Muscle of leg (tissue), 16 donors: ENCODE data around the gene CDK5RAP3. TPM values are rescaled to one million over a fixed set of nuclear protein-coding genes. Genes with fewer than 3 reads are reported as not detected.
A peak's percentile ranks its signal among the peaks of the same experiment; 100 is the strongest.

ENCODE experiments used
- DNase-seq: peaks from one replicate; pipeline ENCODE4 v3.0.0; 2013
- H3K27ac ChIP-seq: one replicate; pipeline ENCODE4 v1.5.1; 2013; ENCODE audit warnings: mild to moderate bottlenecking, low read length, control low read depth
- H3K27me3 ChIP-seq: one replicate; pipeline ENCODE4 v1.6.1; 2013; ENCODE audit warnings: low read length; ENCODE audit not compliant: control insufficient read depth, insufficient read depth
- H3K36me3 ChIP-seq: one replicate; pipeline ENCODE4 v1.6.1; 2013; ENCODE audit warnings: low read length; ENCODE audit not compliant: control insufficient read depth, insufficient read depth
- H3K4me1 ChIP-seq: one replicate; pipeline ENCODE4 v1.6.1; 2013; ENCODE audit warnings: low read length; ENCODE audit not compliant: control insufficient read depth, insufficient read depth
- H3K4me3 ChIP-seq: one replicate; pipeline ENCODE4 v1.5.1; 2013; ENCODE audit warnings: low read length, control low read depth
- H3K9me3 ChIP-seq: replicated peaks from 2 replicates; pipeline ENCODE4 v1.6.1; 2013; ENCODE audit warnings: low read depth, low read length; ENCODE audit not compliant: control insufficient read depth
- WGBS: methylation state at CpG from one replicate; pipeline ENCODE4 v1.1.5; 2013; ENCODE audit warnings: missing lambda C conversion rate; ENCODE audit not compliant: insufficient coverage; 5-methylcytosine and 5-hydroxymethylcytosine counted together
- long read RNA-seq, 11 donors: transcript quantifications; one replicate each; lab custom pipeline, GENCODE V29; 2026
- polyA plus RNA-seq, 8 donors: library from polyadenylated mRNA; unstranded; fragments of 120-200 nt; gene quantifications; one replicate each; pipeline versions ENCODE4 v1.2.1 to v1.2.3, GENCODE V29; 2013; ENCODE audit warnings: inconsistent platforms in 1 of 8, low replicate concordance in 1 of 8; ENCODE audit not compliant: insufficient read length in 8 of 8, insufficient read depth in 1 of 8
- total RNA-seq: library from RNA; stranded (reverse); fragments of 120-200 nt; gene quantifications from one replicate; pipeline ENCODE4 v1.2.4, GENCODE V29; 2013

CDK5RAP3 gene, protein sequence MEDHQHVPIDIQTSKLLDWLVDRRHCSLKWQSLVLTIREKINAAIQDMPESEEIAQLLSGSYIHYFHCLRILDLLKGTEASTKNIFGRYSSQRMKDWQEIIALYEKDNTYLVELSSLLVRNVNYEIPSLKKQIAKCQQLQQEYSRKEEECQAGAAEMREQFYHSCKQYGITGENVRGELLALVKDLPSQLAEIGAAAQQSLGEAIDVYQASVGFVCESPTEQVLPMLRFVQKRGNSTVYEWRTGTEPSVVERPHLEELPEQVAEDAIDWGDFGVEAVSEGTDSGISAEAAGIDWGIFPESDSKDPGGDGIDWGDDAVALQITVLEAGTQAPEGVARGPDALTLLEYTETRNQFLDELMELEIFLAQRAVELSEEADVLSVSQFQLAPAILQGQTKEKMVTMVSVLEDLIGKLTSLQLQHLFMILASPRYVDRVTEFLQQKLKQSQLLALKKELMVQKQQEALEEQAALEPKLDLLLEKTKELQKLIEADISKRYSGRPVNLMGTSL
- 90.3 TPM for total RNA-seq
- polyA plus RNA-seq = 10 to 100 TPM; 72.6 to 99.0 (median 83.5) TPM
- long read RNA-seq, donor 1, transcript CDK5RAP3-225 (2 exons, 2,455 nt) = major isoform, 5 of 10 reads
- long read RNA-seq, donor 1, partial matches to known transcripts = 0 of 10 reads
- long read RNA-seq, donor 1, other reads (novel, unspliced or antisense) = 0 of 10 reads
- long read RNA-seq, donor 2, partial matches to known transcripts = 0 of 1 reads
- long read RNA-seq, donor 2, other reads (novel, unspliced or antisense) = 0 of 1 reads
- long read RNA-seq, donor 3, transcript CDK5RAP3-225 (2 exons, 2,455 nt) = minor isoform, 6 of 26 reads
- long read RNA-seq, donor 3, transcript CDK5RAP3-201 (14 exons, 1,866 nt) = major isoform, 11 of 26 reads
- long read RNA-seq, donor 3, partial matches to known transcripts = 5 of 26 reads
- long read RNA-seq, donor 3, other reads (novel, unspliced or antisense) = 0 of 26 reads
- long read RNA-seq, donor 4, partial matches to known transcripts = 0 of 9 reads
- long read RNA-seq, donor 4, other reads (novel, unspliced or antisense) = 0 of 9 reads
- long read RNA-seq, donor 5, transcript CDK5RAP3-201 (14 exons, 1,866 nt) = minor isoform, 17 of 44 reads
- long read RNA-seq, donor 5, transcript CDK5RAP3-225 (2 exons, 2,455 nt) = major isoform, 20 of 44 reads
- long read RNA-seq, donor 5, partial matches to known transcripts = 0 of 44 reads
- long read RNA-seq, donor 5, other reads (novel, unspliced or antisense) = 0 of 44 reads
- long read RNA-seq, donor 6, transcript CDK5RAP3-201 (14 exons, 1,866 nt) = minor isoform, 10 of 34 reads
- long read RNA-seq, donor 6, transcript CDK5RAP3-225 (2 exons, 2,455 nt) = major isoform, 13 of 34 reads
- long read RNA-seq, donor 6, partial matches to known transcripts = 7 of 34 reads
- long read RNA-seq, donor 6, other reads (novel, unspliced or antisense) = 0 of 34 reads
- long read RNA-seq, donor 7, transcript CDK5RAP3-201 (14 exons, 1,866 nt) = minor isoform, 11 of 34 reads
- long read RNA-seq, donor 7, transcript CDK5RAP3-225 (2 exons, 2,455 nt) = major isoform, 17 of 34 reads
- long read RNA-seq, donor 7, partial matches to known transcripts = 0 of 34 reads
- long read RNA-seq, donor 7, other reads (novel, unspliced or antisense) = 0 of 34 reads
- long read RNA-seq, donor 8, transcript CDK5RAP3-225 (2 exons, 2,455 nt) = major isoform, 10 of 16 reads
- long read RNA-seq, donor 8, partial matches to known transcripts = 0 of 16 reads
- long read RNA-seq, donor 8, other reads (novel, unspliced or antisense) = 0 of 16 reads
- long read RNA-seq, donor 9, transcript CDK5RAP3-225 (2 exons, 2,455 nt) = major isoform, 10 of 21 reads
- long read RNA-seq, donor 9, partial matches to known transcripts = 5 of 21 reads
- long read RNA-seq, donor 9, other reads (novel, unspliced or antisense) = 0 of 21 reads
- long read RNA-seq, donor 10, transcript CDK5RAP3-225 (2 exons, 2,455 nt) = major isoform, 7 of 22 reads
- long read RNA-seq, donor 10, transcript CDK5RAP3-201 (14 exons, 1,866 nt) = minor isoform, 6 of 22 reads
- long read RNA-seq, donor 10, partial matches to known transcripts = 0 of 22 reads
- long read RNA-seq, donor 10, other reads (novel, unspliced or antisense) = 0 of 22 reads
- long read RNA-seq, donor 11, transcript CDK5RAP3-201 (14 exons, 1,866 nt) = major isoform, 7 of 27 reads
- long read RNA-seq, donor 11, transcript CDK5RAP3-225 (2 exons, 2,455 nt) = major isoform, 7 of 27 reads
- long read RNA-seq, donor 11, partial matches to known transcripts = 7 of 27 reads
- long read RNA-seq, donor 11, other reads (novel, unspliced or antisense) = 0 of 27 reads

DNA sequence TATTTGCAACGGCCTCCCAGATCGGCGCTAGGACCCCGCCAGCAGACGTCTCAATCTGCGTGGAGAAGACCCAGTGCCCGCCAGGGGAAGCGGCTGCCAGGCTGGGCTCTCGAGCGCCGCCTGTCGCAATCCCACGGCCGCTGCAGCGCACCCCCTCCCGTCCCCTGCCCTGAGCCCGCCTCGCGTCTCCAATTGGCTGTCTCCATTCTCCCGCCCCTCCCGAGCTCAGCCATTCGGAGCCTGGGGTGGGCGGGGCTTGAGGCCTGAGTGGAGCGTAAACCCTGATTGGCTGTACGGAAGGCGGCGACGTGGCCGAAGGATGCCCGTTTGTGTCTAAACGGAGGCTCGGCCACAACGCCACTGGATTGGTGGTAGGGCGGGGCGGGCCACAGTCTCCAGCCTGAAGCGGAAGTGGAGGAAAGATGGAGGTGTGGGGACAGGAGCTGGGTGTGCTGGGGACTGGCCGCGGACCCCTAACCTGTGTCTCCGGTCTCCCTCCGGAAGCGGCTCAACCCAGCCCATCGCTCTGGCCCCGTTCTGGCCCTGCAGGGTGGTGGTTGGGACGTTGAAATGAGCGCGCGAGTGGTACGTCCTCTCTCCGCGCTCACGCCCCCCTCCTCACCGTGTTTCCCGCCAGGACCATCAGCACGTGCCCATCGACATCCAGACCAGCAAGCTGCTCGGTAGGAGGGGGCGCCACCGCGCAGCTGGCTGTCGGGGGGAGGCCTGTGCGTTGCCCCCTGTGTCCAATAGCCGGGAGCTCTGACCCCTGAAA is at the start of gene CDK5RAP3:
Gene CDK5RAP3, plus strand, starts transcription at position 389 of the 775 bp plus-strand sequence. Its CDS starts 34 bp downstream, at position 423.
- Histone ChIP-seq H3K4me3 (peak within 1 kb of the TSS; percentile 85), H3K36me3 (peaks cover 25% of the 10 kb centered on the region), H3K4me1 (peaks cover 17% of the 10 kb centered on the region), H3K27me3 (peaks cover 2% of the 10 kb centered on the region), H3K27ac (peak within 1 kb of the TSS; percentile 81), H3K9me3 (no peaks in the 10 kb centered on the region)
- WGBS = under 1% methylated on average over 43 of the region's 62 CpGs
- DNase-seq = peak; percentile 100

DNA sequence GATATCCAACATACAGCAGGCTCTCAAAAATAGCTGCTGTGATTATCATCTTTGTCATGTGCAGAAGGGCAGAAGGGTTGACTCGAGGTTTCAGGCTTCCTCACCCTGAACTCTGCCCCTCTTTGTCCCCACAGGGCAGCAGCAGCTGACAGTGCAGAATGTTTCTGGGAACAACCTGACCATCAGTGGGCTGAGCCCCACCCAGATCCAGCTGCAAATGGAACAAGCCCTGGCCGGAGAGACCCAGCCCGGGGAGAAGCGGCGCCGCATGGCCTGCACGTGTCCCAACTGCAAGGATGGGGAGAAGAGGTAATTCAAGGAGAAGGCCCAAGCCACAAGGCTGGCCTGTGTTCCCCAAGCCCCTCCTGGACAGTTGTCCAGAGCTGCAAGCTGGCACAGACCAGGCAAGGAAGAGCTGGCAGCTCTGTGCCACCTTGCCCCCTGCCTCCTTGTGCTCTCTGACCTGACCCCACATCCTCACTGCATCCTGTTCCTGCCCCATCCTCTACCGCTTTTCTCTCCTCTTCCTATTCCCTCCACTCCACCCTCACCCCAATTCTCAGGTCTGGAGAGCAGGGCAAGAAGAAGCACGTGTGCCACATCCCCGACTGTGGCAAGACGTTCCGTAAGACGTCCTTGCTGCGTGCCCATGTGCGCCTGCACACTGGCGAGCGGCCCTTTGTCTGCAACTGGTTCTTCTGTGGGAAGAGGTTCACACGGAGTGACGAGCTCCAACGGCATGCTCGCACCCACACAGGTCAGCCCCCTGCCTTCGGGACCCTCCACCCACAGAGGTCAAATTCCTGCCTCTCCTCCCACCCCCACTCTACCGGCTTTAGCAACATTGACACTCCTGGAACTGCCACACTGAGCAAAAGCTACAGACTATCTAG is 45.9 kb upstream of the CDK5RAP3 start:
- 86% methylated on average over 14 of the region's 23 CpGs for WGBS
- H3K9me3 ChIP-seq = no peaks in the 10 kb centered on the region
- peaks cover 13% of the 10 kb centered on the region for H3K4me1 ChIP-seq
- H3K27me3 ChIP-seq = no peaks in the 10 kb centered on the region
- no peak overlapping the region for H3K4me3 ChIP-seq
- DNase-seq = no peak
- peaks cover 75% of the 10 kb centered on the region for H3K36me3 ChIP-seq
- H3K27ac ChIP-seq = no peak overlapping the region

DNA sequence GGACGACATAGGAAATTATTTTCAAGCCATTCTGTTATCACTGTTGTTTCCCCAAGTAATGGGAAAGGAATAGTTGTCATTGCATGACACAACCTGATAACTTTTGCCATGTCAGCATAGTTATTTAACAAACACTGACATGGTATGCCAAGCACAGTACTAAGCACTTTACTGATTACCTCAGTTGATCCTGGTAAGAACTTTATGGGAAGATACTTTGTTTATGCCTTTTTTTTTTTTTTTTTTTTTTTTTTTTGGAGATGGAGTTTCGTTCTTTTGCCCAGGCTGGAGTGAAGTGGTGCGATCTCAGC is 45.3 kb upstream of the CDK5RAP3 start:
- WGBS = no CpG with 5 or more reads among the region's 3 CpGs
- Histone ChIP-seq H3K27me3 (no peaks in the 10 kb centered on the region), H3K36me3 (peaks cover 80% of the 10 kb centered on the region), H3K4me1 (peaks cover 19% of the 10 kb centered on the region), H3K4me3 (no peak overlapping the region), H3K9me3 (no peaks in the 10 kb centered on the region), H3K27ac (no peak overlapping the region)
- DNase-seq = no peak

DNA sequence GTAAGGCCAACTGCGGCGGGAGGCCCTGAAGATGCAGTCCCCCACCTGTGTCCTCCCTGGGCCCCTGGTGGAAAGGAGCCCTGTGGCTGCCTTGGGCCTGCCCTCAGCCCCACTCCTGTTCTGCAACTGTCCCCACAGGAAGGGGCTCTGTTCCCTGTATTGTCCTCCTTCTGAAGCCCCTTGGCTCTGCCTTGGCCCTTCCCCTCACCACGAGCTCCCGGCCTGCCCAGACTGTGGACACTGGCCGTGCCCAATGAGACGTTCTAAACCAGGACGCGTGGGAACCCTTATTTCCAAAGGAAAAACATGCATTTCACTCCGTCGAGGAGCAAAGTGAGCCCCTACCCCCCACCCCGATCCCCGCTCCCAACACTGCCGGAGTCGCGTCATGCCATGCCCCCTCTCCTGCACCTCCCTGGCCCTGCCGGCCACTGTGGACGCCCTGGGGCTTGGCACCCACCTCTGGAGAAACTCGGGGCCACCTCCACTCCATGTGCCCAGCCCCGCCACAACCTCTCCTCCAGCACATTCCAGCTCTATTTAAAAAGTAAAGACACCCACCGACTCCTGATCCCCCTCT is 43.0 kb upstream of the CDK5RAP3 start:
- no peaks in the 10 kb centered on the region for H3K27me3 ChIP-seq
- no peak for DNase-seq
- H3K4me1 ChIP-seq = peaks cover 21% of the 10 kb centered on the region
- H3K4me3 ChIP-seq = no peak overlapping the region
- H3K36me3 ChIP-seq = peaks cover 72% of the 10 kb centered on the region
- 91% methylated on average over 14 of the region's 20 CpGs for WGBS
- H3K9me3 ChIP-seq = no peaks in the 10 kb centered on the region
- H3K27ac ChIP-seq = no peak overlapping the region

DNA sequence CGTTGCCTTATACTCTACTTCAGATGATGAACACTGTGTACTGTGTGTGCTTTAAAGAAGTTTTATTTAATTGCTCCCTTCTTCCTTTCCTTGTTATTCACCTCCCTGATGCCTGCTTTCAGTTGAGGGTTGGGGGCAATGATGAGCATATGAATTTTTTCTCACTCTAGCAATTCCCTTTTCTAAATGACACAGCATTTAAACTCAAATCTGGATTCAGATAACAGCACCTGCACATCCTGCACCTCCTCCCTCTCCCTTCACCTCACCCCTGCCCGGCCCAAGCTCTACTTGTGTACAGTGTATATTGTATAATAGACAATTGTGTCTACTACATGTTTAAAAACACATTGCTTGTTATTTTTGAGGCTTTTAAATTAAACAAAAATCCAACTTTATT is 42.5 kb upstream of the CDK5RAP3 start:
- H3K36me3 ChIP-seq = peaks cover 67% of the 10 kb centered on the region
- no CpG with 5 or more reads among the region's 2 CpGs for WGBS
- peak overlapping the region; percentile 84 for H3K27ac ChIP-seq
- H3K4me1 ChIP-seq = peaks cover 21% of the 10 kb centered on the region
- DNase-seq = no peak
- H3K4me3 ChIP-seq = no peak overlapping the region
- H3K9me3 ChIP-seq = no peaks in the 10 kb centered on the region
- no peaks in the 10 kb centered on the region for H3K27me3 ChIP-seq

DNA sequence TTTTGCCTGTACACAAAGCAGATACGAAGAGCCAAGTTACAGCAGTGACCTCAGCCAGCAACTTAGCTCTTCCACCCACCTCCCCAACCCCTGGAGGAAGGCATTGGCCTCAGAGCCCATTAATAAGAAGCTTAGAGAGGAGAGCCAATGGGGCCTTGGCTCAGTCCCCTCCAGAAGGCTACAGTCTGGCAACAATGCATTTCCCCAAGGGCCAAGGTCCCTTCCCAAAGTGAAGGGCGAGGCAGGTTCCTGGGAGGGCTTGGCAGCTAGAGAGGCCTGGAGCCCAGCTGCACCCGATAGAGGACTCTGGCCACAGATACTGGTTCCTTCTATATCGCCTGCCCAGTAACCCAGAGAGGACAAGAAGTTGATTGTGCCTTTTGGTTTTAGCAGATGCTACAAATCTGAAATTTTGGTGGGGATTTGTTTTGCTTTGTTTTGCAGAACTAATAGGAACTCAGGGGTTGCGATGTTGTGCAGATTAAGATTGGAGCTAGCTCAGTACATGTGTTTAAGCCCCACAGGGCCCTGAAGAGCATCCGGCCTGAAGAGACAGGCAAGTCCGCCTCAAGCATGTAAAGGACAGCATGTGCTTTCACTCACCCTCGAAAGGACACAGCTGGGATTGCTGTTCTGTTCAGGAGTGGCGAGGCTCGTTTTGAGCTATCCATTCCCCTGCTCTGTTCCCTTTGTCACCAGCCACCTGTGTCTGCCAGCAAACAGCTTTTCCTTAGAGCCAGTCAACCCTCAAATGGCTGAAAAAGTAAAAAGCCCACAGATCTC is 41.5 kb upstream of the CDK5RAP3 start:
- WGBS = 40% methylated on average over 8 of the region's 10 CpGs
- Histone ChIP-seq H3K4me3 (no peak overlapping the region), H3K36me3 (peaks cover 58% of the 10 kb centered on the region), H3K9me3 (no peaks in the 10 kb centered on the region), H3K4me1 (peaks cover 21% of the 10 kb centered on the region), H3K27ac (peak overlapping the region; percentile 84), H3K27me3 (no peaks in the 10 kb centered on the region)
- DNase-seq = peak; percentile 91

DNA sequence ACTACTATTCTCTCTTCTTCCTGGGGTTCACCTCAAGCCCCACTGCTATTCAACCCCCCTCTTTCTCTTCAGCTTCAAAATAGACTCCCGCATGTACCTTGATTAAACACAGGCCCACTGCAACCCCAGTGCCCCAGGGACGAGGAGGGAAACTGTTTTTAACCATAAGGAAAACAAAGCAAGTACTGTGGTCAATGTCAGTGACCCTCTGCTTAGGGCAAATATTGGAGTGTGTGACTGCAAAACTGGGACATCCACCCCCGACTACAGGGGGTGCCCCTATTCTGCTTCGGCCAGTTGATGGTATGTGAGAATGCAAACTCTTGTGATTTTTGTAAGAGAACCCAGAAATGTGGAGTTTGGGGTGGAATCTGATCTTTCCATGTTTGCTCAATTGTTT is 39.1 kb upstream of the CDK5RAP3 start:
- Histone ChIP-seq H3K4me3 (no peak overlapping the region), H3K27ac (no peak overlapping the region), H3K9me3 (no peaks in the 10 kb centered on the region), H3K4me1 (peaks cover 21% of the 10 kb centered on the region), H3K27me3 (no peaks in the 10 kb centered on the region), H3K36me3 (peaks cover 38% of the 10 kb centered on the region)
- WGBS = 90% methylated on average over 2 of the region's 4 CpGs
- DNase-seq = no peak
